ENCODE data around the gene TMEM26.

DNA sequence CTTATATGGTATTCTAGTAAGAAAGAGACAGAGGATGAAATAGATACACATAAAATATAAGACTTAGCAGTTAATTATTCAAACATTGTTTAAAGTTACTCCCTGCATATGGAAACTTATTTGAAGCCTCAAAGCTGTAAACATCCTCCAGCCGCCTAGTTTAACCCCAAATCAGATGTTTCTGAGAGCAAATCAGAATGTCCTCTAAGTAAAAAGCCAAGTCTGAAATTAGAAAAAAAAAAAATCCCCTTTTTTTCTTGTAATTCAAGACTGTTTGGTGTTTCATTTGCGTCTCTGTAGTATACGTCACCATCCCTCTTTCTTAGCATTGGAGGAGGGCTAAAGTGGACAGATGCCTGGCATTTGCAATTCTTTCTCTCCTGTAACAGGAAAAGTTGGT, 46.4 kb downstream of the TMEM26 start:
- TF ChIP-seq POLR2AphosphoS5 (IDR thresholded peaks at IDR 0.05; ENCODE audit: low read depth, low read length), result no peak
- TF ChIP-seq CTCF (IDR thresholded peaks at IDR 0.05), result no peak
- no peak for TF ChIP-seq REST (IDR thresholded peaks at IDR 0.05; ENCODE audit: insufficient read depth in 1 of 2, low read depth in 2 of 2, low read length in 1 of 2)
- no peak for TF ChIP-seq TCF7L2 (IDR thresholded peaks at IDR 0.05; ENCODE audit: low read depth, low read length)

Data from Panc1 (cell line).